Keratinocyte (primary cell): ENCODE measurements around the gene MRTFA. TPM values are rescaled to one million over a fixed set of nuclear protein-coding genes. Genes with fewer than 3 reads are reported as not detected.

Source experiments
- DNase-seq: peaks from one replicate; pipeline ENCODE4 v3.0.0-alpha.2; 2011; ENCODE audit warnings: low read depth, missing footprints, low spot score
- FAIRE-seq: peaks from 2 replicates; lab custom pipeline; 2011; peaks lifted over from hg19 to GRCh38; lab: Jason Lieb, UNC
- H2AFZ ChIP-seq: 2 replicates; pipeline ENCODE4 v1.6.0; 2012; ENCODE audit warnings: low read length, control low read depth, inconsistent platforms; ENCODE audit not compliant: control insufficient read depth
- H3K27ac ChIP-seq: 2 replicates; pipeline ENCODE4 v1.5.1; 2011; ENCODE audit warnings: low read length; ENCODE audit not compliant: control insufficient read depth, insufficient read depth
- H3K27me3 ChIP-seq: 3 replicates; pipeline ENCODE4 v1.6.0; 2011; ENCODE audit warnings: low read length; ENCODE audit not compliant: control insufficient read depth, insufficient read depth; ENCODE audit errors: extremely low read depth
- H3K36me3 ChIP-seq, 2 experiments: 2 replicates in 1 of 2; 3 replicates in 1 of 2; pipeline ENCODE4 v1.5.1; 2011; ENCODE audit warnings: low read length in 2 of 2, mild to moderate bottlenecking in 1 of 2; ENCODE audit not compliant: control insufficient read depth in 2 of 2, insufficient read depth in 2 of 2; ENCODE audit errors: extremely low read depth in 1 of 2
- H3K4me1 ChIP-seq: 3 replicates; pipeline ENCODE4 v1.5.1; 2011; ENCODE audit warnings: low read length; ENCODE audit not compliant: control insufficient read depth, insufficient read depth; ENCODE audit errors: extremely low read depth
- H3K4me2 ChIP-seq: 3 replicates; pipeline ENCODE4 v1.6.0; 2011; ENCODE audit warnings: low read depth, low read length; ENCODE audit not compliant: control insufficient read depth, insufficient read depth; ENCODE audit errors: extremely low read depth
- H3K4me3 ChIP-seq, 3 experiments: fragments of 200-600 bp in 1 of 3; sonication (generic) in 1 of 3; 2 replicates in 2 of 3; 3 replicates in 1 of 3; pipeline ENCODE4 v1.5.1; 2011 to 2016; ENCODE audit warnings: low read length in 3 of 3, mild to moderate bottlenecking in 3 of 3, control low read depth in 2 of 3, inconsistent platforms in 1 of 3, low read depth in 1 of 3, mixed read lengths in 1 of 3, mixed run types in 1 of 3, moderate library complexity in 1 of 3; ENCODE audit not compliant: control insufficient read depth in 2 of 3, insufficient read depth in 2 of 3; ENCODE audit errors: extremely low read depth in 1 of 3
- H3K79me2 ChIP-seq: 2 replicates; pipeline ENCODE4 v1.6.0; 2012; ENCODE audit warnings: low read length; ENCODE audit not compliant: control insufficient read depth, insufficient read depth
- H3K9ac ChIP-seq: 3 replicates; pipeline ENCODE4 v1.6.0; 2011; ENCODE audit warnings: low read length; ENCODE audit not compliant: control insufficient read depth, insufficient read depth; ENCODE audit errors: extremely low read depth
- H3K9me1 ChIP-seq: 3 replicates; pipeline ENCODE4 v1.6.0; 2011; ENCODE audit warnings: low read length; ENCODE audit not compliant: control insufficient read depth, insufficient read depth; ENCODE audit errors: extremely low read depth
- H3K9me3 ChIP-seq: 2 replicates; pipeline ENCODE4 v1.5.1; 2012; ENCODE audit warnings: low read depth, low read length; ENCODE audit not compliant: control insufficient read depth
- H4K20me1 ChIP-seq: 3 replicates; pipeline ENCODE4 v1.6.0; 2011; ENCODE audit warnings: low read length; ENCODE audit not compliant: control insufficient read depth, insufficient read depth; ENCODE audit errors: extremely low read depth
- EZH2 ChIP-seq: IDR thresholded peaks from one replicate; pipeline ENCODE4 v1.6.1; 2012; ENCODE audit warnings: inconsistent platforms, mild to moderate bottlenecking, low read length, moderate library complexity
- dilution Hi-C: fragments of 300-500 bp; cut with MboI; formaldehyde crosslinking; loops from one replicate; pipeline ENCODE4 v1.7.0; 2020; ENCODE audit warnings: low sequenced_read_pairs; ENCODE audit not compliant: extremely low pct_ligation_motif_present
- polyA plus RNA-seq, 5 experiments: library from polyadenylated mRNA; depleted of rRNA in 3 of 5; stranded (reverse) in 3 of 5; stranded (forward) in 1 of 5; unstranded in 1 of 5; fragments of >200 nt; gene quantifications; 1 replicate in 1 of 5; 2 replicates in 3 of 5; 3 replicates in 1 of 5; pipeline versions ENCODE4 v1.2.1 to v1.2.3, GENCODE V29; 2011 to 2012; ENCODE audit warnings: missing spikeins in 2 of 5, low read depth in 1 of 5, low replicate concordance in 1 of 5
- TF ChIP-seq, protein P1 (sequence below), 3 experiments: IDR thresholded peaks in 1 of 3; conservative IDR thresholded peaks in 1 of 3; optimal IDR thresholded peaks in 1 of 3; 2 replicates in 2 of 3; 3 replicates in 1 of 3; pipeline versions ENCODE3 to v1.5.1; 2011; ENCODE audit warnings: low read length in 3 of 3, mild to moderate bottlenecking in 3 of 3, moderate library complexity in 2 of 3, control low read depth in 1 of 3, inconsistent platforms in 1 of 3; ENCODE audit not compliant: insufficient read depth in 2 of 3; ENCODE audit errors: extremely low read depth in 1 of 3

The MRTFA gene
- polyA plus RNA-seq, 1 donor (not counting 4 experiments of a cell fraction or from before 2014, with no cell fraction given) = 6.5 TPM

DNA sequence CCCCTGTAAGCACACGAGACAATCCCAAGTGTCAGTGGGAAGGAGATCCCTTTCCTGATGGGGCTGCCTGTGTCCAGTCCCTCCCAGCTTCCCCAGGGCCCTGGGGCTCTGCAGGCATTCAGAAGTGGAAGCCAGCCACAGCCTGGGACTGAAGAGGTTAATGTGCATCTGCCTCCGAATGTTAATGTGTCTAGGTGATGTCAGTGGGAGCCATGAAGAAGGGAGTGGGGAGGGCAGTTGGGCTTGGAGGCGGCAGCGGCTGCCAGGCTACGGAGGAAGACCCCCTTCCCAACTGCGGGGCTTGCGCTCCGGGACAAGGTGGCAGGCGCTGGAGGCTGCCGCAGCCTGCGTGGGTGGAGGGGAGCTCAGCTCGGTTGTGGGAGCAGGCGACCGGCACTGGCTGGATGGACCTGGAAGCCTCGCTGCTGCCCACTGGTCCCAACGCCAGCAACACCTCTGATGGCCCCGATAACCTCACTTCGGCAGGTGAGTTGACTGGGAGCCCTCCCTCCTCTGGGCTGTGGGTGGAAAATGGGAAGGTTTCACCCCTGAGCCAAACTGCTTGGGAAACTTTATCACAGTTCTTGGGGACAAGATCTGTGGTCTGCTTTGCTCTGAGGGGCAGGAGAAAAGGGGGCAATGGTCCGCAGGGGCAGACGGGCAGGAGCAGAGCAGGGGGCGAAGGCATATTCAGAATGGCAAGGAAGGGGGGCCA, 42.9 kb upstream of the MRTFA start, which contains the start of gene MCHR1:
Gene MCHR1, plus strand, starts transcription at position 236 of the 715 bp plus-strand sequence. Its CDS starts 169 bp downstream, at position 405.
- H3K4me2 ChIP-seq = no peak within 1 kb of the TSS
- H3K27ac ChIP-seq = no peak within 1 kb of the TSS
- no peak for FAIRE-seq
- H3K4me1 ChIP-seq = peaks cover 28% of the 10 kb centered on the region
- H3K4me3 ChIP-seq = no peak within 1 kb of the TSS
- no peak within 1 kb of the TSS for H3K9ac ChIP-seq
- no peak within 1 kb of the TSS for H2AFZ ChIP-seq
- H3K9me1 ChIP-seq = no peaks in the 10 kb centered on the region
- dilution Hi-C loops = no loop called here
- H3K36me3 ChIP-seq = no peaks in the 10 kb centered on the region
- no peak for TF ChIP-seq EZH2
- TF ChIP-seq, protein P1, sequence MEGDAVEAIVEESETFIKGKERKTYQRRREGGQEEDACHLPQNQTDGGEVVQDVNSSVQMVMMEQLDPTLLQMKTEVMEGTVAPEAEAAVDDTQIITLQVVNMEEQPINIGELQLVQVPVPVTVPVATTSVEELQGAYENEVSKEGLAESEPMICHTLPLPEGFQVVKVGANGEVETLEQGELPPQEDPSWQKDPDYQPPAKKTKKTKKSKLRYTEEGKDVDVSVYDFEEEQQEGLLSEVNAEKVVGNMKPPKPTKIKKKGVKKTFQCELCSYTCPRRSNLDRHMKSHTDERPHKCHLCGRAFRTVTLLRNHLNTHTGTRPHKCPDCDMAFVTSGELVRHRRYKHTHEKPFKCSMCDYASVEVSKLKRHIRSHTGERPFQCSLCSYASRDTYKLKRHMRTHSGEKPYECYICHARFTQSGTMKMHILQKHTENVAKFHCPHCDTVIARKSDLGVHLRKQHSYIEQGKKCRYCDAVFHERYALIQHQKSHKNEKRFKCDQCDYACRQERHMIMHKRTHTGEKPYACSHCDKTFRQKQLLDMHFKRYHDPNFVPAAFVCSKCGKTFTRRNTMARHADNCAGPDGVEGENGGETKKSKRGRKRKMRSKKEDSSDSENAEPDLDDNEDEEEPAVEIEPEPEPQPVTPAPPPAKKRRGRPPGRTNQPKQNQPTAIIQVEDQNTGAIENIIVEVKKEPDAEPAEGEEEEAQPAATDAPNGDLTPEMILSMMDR (optimal IDR thresholded peaks at IDR 0.05 in 1 of 3, IDR thresholded peaks at IDR 0.05 in 1 of 3, conservative IDR thresholded peaks at IDR 0.05 in 1 of 3; ENCODE audit: extremely low read depth in 1 of 3, insufficient read depth in 2 of 3, low read length in 3 of 3) = no peak
- H3K79me2 ChIP-seq = no peaks in the 10 kb centered on the region
- no peak for DNase-seq
- H4K20me1 ChIP-seq = no peaks in the 10 kb centered on the region
- H3K9me3 ChIP-seq = no peaks in the 10 kb centered on the region
- H3K27me3 ChIP-seq = peaks cover 6% of the 10 kb centered on the region

DNA sequence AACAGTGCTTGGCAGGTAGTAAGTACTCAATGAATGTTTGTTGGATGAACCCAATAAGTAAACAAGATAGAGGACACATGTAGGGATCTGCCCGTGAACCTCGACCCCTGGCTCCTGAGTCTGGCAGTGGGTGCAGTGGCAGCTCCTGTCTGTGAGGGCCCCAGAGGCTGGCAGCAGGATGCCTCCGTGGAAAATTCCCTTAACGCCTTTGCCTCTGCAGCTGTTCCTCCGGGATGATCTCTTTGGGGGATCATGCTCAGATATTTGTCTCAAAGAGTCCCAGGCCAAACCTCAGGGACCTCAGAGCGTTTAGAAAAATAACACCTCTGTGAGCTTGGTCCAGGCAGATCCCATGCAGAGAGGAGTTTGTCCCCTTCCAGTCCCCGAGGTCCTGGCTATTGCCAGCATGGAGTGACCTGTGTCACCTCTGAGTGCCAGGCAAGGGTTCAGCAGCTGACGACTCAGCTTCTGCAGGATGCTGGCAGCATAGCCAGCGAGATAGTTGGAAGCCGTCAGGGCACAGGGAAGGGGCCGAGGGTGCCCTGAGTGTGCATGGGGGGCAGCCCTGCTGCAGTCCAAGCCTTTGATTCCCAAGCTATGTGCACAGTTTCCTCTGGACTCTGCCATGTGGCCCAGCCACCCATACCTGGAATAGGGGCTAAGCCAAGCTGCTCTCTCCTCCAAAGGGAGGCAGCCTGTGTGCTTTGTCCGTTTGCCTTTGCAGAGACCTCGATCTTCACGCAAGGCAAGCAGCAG, 42.2 kb upstream of the MRTFA start:
- Histone ChIP-seq H3K79me2 (no peaks in the 10 kb centered on the region), H3K27ac (no peak overlapping the region), H3K4me2 (no peak overlapping the region), H3K9me1 (no peaks in the 10 kb centered on the region), H3K4me1 (peaks cover 28% of the 10 kb centered on the region), H3K36me3 (no peaks in the 10 kb centered on the region), H3K27me3 (peaks cover 6% of the 10 kb centered on the region), H3K4me3 (no peak overlapping the region), H2AFZ (no peak overlapping the region), H4K20me1 (no peaks in the 10 kb centered on the region), H3K9me3 (no peaks in the 10 kb centered on the region), H3K9ac (no peak overlapping the region)
- dilution Hi-C loops = no loop called here
- DNase-seq = no peak
- TF ChIP-seq, protein P1 (optimal IDR thresholded peaks at IDR 0.05 in 1 of 3, IDR thresholded peaks at IDR 0.05 in 1 of 3, conservative IDR thresholded peaks at IDR 0.05 in 1 of 3; ENCODE audit: extremely low read depth in 1 of 3, insufficient read depth in 2 of 3, low read length in 3 of 3) = no peak
- no peak for TF ChIP-seq EZH2
- no peak for FAIRE-seq
